Uterus (tissue), 4 donors: ENCODE measurements around the gene ZNF888. TPM values are rescaled to one million over a fixed set of nuclear protein-coding genes. Genes with fewer than 3 reads are reported as not detected.

Source experiments
- DNase-seq, 2 donors: peaks; one replicate each; pipeline ENCODE4 v3.0.0-alpha.2; 2019 to 2020
- H3K27ac ChIP-seq, 2 donors: fragments of 200-600 bp; sonication (generic); 1 replicate in 1 of 2; 2 replicates in 1 of 2; pipeline ENCODE4 v1.5.1; 2016 to 2018
- H3K27me3 ChIP-seq, 2 donors: fragments of 200-600 bp; sonication (generic); one replicate each; pipeline ENCODE4 v1.5.1; 2018 to 2019; ENCODE audit warnings: control low read depth in 1 of 2
- H3K36me3 ChIP-seq, 2 donors: fragments of 200-600 bp; sonication (generic); one replicate each; pipeline ENCODE4 v1.5.1; 2019; ENCODE audit warnings: control low read depth in 1 of 2
- H3K4me1 ChIP-seq, 2 donors: fragments of 200-600 bp; sonication (generic); one replicate each; pipeline ENCODE4 v1.5.1; 2018 to 2019; ENCODE audit warnings: control low read depth in 1 of 2
- H3K4me3 ChIP-seq, 2 donors: fragments of 200-600 bp; sonication (generic); 1 replicate in 1 of 2; 2 replicates in 1 of 2; pipeline ENCODE4 v1.5.1; 2018 to 2019; ENCODE audit warnings: mild to moderate bottlenecking in 1 of 2
- H3K9me3 ChIP-seq, 2 donors: fragments of 200-600 bp; sonication (generic); one replicate each; pipeline ENCODE4 v1.5.1; 2019; ENCODE audit warnings: control low read depth in 1 of 2
- POLR2A ChIP-seq, 2 donors: fragments of 450-650 bp; IDR thresholded peaks; one replicate each; pipeline ENCODE4 v1.6.1; 2016; ENCODE audit warnings: antibody characterized with exemption in 2 of 2, mild to moderate bottlenecking in 1 of 2, moderate library complexity in 1 of 2
- intact Hi-C: fragments of 100-400 bp; cut with DNase I; formaldehyde crosslinking; loops from one replicate; pipeline ENCODE4 v1.15.1; 2023; ENCODE audit warnings: low total_unique reads
- total RNA-seq, 4 donors: library from RNA; depleted of rRNA in 3 of 4; stranded (reverse); fragments of >200 nt in 3 of 4; gene quantifications; one replicate each; pipeline versions ENCODE4 v1.1.0 to v1.2.4, GENCODE V29; 2014 to 2023
- TF ChIP-seq, protein P1 (sequence below), 4 experiments: fragments of 200-600 bp in 2 of 4; fragments of 450-650 bp in 2 of 4; sonication (generic) in 2 of 4; IDR thresholded peaks; one replicate each; pipeline ENCODE4 v1.5.1; 2016 to 2019; ENCODE audit warnings: antibody characterized with exemption in 4 of 4, mild to moderate bottlenecking in 2 of 4, moderate library complexity in 1 of 4
- donor health status: DM: yes; HTN: yes; CAD: no.

ZNF888 gene
- total RNA-seq, result 10 to 100 TPM in 1 of 4 donors, 1 to 10 TPM in 2, not detected in 1; 1.5 to 34.4 (median 6.1) TPM

DNA sequence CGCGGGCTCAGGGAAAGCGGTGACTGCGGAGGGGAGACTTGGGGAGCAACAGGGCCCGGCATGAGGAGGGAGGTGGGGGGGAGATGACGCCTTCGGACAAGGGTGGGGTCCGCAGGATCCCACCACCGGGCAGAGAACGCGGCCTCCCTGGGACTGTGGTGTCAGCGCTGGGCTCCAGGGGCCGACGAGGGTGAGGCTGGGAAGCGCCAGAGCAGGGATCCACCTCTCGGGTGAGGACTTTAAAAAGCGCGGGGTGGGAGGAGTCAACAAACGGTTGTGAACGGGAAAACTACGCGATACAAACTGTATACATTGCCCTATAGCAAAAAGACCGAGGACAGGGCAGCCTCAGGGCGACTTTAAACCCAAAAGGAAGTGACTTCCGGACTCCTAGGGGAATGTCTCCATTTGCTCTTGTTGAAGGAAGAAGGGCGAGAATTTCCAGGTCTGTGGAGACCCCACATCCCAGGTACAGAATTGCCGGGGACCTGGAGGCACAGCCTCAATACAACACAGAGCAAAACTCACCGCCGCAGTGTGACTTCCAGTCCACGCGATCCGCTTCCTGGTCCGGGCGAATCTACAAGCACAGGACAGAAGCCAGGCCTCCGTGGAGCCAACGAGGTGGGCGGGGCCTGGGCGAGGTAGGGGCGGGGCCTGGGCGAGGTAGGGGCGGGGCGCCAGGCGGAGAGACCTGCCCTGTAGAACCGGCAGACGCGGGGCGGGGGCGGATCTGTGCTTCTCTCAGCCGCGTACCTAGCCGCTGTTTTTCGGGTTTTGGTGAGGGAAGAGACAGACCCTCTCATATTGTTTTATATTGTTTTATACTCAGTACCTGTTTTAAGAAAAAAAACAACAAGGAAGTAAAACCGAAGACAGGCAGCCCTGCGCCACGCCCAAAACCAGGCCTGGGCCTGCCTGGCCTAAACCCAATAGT lies at the start of gene ZNF888:
Gene ZNF888, minus strand, starts transcription at position 588 of the 937 bp plus-strand sequence. CDS start 5,555 bp downstream, outside the sequence.
- H3K4me1 ChIP-seq, result peaks cover 0 to 3% of the 10 kb centered on the region in 2 donors
- peak; percentile 90 to 91 for DNase-seq
- H3K36me3 ChIP-seq, result no peaks in the 10 kb centered on the region
- peak within 1 kb of the TSS; percentile 65 to 78 for H3K4me3 ChIP-seq
- H3K27ac ChIP-seq, result peak within 1 kb of the TSS; percentile 74 to 89
- intact Hi-C loops, result no loop called here
- no peaks in the 10 kb centered on the region for H3K27me3 ChIP-seq
- no peaks in the 10 kb centered on the region for H3K9me3 ChIP-seq
- peak; percentile 32 to 54 for TF ChIP-seq POLR2A (IDR thresholded peaks at IDR 0.05)
- TF ChIP-seq, protein P1, sequence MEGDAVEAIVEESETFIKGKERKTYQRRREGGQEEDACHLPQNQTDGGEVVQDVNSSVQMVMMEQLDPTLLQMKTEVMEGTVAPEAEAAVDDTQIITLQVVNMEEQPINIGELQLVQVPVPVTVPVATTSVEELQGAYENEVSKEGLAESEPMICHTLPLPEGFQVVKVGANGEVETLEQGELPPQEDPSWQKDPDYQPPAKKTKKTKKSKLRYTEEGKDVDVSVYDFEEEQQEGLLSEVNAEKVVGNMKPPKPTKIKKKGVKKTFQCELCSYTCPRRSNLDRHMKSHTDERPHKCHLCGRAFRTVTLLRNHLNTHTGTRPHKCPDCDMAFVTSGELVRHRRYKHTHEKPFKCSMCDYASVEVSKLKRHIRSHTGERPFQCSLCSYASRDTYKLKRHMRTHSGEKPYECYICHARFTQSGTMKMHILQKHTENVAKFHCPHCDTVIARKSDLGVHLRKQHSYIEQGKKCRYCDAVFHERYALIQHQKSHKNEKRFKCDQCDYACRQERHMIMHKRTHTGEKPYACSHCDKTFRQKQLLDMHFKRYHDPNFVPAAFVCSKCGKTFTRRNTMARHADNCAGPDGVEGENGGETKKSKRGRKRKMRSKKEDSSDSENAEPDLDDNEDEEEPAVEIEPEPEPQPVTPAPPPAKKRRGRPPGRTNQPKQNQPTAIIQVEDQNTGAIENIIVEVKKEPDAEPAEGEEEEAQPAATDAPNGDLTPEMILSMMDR (IDR thresholded peaks at IDR 0.05), result no peak

DNA sequence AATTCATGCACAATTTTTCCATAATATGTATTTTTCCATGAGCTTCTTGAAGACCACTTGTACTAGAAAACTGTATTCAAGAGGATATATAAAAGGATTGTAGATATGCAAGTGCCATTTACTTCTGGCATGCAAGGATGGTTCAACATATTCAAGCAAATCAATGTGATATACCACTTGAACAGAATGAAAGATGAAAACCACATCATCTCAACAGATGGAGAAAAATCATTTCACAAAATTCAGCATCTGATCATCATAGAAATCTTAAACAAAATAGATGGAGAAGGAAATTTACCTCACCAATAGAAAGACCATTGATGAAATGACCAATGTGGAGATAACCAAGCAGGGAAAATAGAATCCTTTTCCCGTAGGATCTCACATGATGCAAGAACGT lies 44.5 kb upstream of the ZNF888 start:
- no peaks in the 10 kb centered on the region for H3K9me3 ChIP-seq
- no peak overlapping the region for H3K27ac ChIP-seq
- TF ChIP-seq, protein P1 (IDR thresholded peaks at IDR 0.05), result no peak
- TF ChIP-seq POLR2A (IDR thresholded peaks at IDR 0.05), result no peak
- H3K4me3 ChIP-seq, result no peak overlapping the region
- H3K27me3 ChIP-seq, result no peaks in the 10 kb centered on the region
- DNase-seq, result no peak
- H3K4me1 ChIP-seq, result no peaks in the 10 kb centered on the region
- intact Hi-C loops, result no loop called here
- no peaks in the 10 kb centered on the region for H3K36me3 ChIP-seq

DNA sequence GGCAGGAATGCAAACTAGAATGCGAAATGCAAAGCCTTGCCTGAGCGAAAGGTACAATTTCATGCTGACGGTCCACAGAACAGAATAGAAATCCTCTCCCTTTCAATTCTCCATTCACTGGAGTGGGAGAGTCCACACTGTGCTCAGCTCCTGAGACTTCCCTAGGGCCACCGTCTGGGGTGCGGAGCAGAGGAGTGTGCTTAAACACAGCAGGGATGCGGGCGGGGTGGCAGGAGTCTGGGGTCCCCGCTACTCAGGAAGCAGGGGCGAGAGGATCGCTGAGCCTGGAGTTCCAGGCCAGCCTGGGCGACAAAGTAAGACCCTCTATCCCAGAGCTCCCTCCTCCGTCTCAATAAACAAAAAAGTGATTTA lies 40.0 kb upstream of the ZNF888 start:
- intact Hi-C loops, result no loop called here

DNA sequence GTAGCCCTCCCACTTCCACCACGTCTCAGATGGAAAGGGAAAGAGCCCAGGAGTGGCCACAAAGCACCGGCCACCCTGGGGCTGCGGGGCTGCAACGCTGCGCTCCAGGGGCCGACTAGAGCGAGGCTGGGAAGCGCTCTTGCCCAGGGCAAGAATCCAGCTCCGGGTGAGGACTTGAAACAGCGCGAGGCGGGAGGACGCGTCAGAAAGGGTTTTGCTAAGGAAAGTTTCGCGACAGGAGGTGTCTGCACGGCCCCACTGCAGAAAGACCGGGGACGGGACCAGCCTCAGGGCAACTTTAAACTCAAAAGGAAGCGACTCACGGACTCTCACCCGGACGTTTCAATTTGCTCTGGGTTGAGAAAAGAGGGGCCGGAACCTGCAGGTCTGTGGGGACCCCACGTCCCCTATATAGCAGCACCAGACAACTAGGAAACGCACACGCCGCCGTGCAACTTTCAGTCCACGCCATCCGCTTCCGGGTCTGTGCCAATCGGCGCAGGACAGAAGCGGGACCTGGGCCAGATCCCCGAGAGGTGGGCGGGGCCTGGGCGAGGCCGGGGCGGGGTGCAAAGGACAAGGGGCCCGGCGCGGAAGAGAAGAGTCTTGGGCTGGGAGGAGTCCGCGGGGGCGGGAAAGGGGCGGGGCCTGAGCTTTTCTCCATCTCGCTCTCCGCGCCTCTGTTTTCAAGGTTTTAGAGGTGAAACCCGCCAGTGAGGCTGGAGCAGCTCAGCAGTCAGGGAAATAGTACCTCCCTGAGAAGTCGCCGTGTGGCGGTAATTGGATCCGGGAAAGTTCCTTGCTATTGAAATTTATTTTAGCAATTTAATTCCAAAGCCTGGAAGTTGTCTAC lies 39.4 kb upstream of the ZNF888 start, which contains the start of gene ZNF816:
Gene ZNF816, minus strand, starts transcription at position 488 of the 853 bp plus-strand sequence. CDS start 6,792 bp downstream, outside the sequence.
- Histone ChIP-seq H3K36me3 (no peaks in the 10 kb centered on the region), H3K9me3 (no peaks in the 10 kb centered on the region), H3K27ac (peak within 1 kb of the TSS; percentile 85), H3K4me3 (peak within 1 kb of the TSS; percentile 48 to 58), H3K4me1 (no peaks in the 10 kb centered on the region), H3K27me3 (no peaks in the 10 kb centered on the region)
- TF ChIP-seq, protein P1 (IDR thresholded peaks at IDR 0.05), result no peak
- TF ChIP-seq POLR2A (IDR thresholded peaks at IDR 0.05), result peak; percentile 51 to 58
- peak; percentile 98 to 99 for DNase-seq
- intact Hi-C loops, result no loop called here

More for the DNA sequence above, 40.0 kb upstream of the ZNF888 start:
- H3K4me1 ChIP-seq, result no peaks in the 10 kb centered on the region
- no peaks in the 10 kb centered on the region for H3K9me3 ChIP-seq
- peak in 1 of 2 donors; percentile 20 for DNase-seq
- H3K36me3 ChIP-seq, result no peaks in the 10 kb centered on the region
- H3K27ac ChIP-seq, result peak overlapping the region; percentile 85
- H3K27me3 ChIP-seq, result no peaks in the 10 kb centered on the region
- H3K4me3 ChIP-seq, result peak overlapping the region; percentile 48 to 58
- TF ChIP-seq, protein P1 (IDR thresholded peaks at IDR 0.05), result no peak
- no peak for TF ChIP-seq POLR2A (IDR thresholded peaks at IDR 0.05)
